HL-60 (cell line): ENCODE data around the gene RFFL.

Experiments
- POLR2AphosphoS5 ChIP-seq: IDR thresholded peaks from 2 replicates; pipeline ENCODE4 v1.6.1; 2012; ENCODE audit warnings: low read depth
- SPI1 ChIP-seq: IDR thresholded peaks from 2 replicates; pipeline ENCODE4 v1.6.1; 2012; ENCODE audit warnings: low read depth, mild to moderate bottlenecking, borderline replicate concordance
- TF ChIP-seq, protein P1 (sequence below): IDR thresholded peaks from 2 replicates; pipeline ENCODE4 v1.6.1; 2012; ENCODE audit warnings: low read depth; ENCODE audit not compliant: insufficient replicate concordance
- TF ChIP-seq, protein P2 (sequence below): IDR thresholded peaks from one replicate; pipeline ENCODE4 v1.5.1; 2011; ENCODE audit warnings: low read length, control low read depth, inconsistent platforms; ENCODE audit not compliant: insufficient read depth

DNA sequence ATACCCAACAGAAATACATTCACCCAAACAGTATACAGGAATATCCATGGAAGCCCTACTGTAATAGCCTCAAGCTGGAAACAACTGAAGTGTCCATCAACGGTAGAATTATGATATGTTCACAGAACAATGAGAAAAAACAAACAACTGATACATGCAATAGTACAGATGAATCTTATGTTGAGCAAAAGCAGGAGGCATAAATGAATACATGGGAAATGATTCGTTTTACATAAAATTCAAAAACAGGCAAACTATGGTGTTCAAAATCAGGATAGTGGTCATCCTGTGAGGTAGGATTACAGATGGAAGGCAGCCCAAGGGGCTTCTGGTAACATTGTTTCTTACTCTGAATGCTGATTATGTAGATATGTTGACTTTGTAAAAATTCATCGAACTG lies 25.1 kb downstream of the RFFL start:
- TF ChIP-seq POLR2AphosphoS5 (no peak), SPI1 (no peak)
- TF ChIP-seq, protein P1, sequence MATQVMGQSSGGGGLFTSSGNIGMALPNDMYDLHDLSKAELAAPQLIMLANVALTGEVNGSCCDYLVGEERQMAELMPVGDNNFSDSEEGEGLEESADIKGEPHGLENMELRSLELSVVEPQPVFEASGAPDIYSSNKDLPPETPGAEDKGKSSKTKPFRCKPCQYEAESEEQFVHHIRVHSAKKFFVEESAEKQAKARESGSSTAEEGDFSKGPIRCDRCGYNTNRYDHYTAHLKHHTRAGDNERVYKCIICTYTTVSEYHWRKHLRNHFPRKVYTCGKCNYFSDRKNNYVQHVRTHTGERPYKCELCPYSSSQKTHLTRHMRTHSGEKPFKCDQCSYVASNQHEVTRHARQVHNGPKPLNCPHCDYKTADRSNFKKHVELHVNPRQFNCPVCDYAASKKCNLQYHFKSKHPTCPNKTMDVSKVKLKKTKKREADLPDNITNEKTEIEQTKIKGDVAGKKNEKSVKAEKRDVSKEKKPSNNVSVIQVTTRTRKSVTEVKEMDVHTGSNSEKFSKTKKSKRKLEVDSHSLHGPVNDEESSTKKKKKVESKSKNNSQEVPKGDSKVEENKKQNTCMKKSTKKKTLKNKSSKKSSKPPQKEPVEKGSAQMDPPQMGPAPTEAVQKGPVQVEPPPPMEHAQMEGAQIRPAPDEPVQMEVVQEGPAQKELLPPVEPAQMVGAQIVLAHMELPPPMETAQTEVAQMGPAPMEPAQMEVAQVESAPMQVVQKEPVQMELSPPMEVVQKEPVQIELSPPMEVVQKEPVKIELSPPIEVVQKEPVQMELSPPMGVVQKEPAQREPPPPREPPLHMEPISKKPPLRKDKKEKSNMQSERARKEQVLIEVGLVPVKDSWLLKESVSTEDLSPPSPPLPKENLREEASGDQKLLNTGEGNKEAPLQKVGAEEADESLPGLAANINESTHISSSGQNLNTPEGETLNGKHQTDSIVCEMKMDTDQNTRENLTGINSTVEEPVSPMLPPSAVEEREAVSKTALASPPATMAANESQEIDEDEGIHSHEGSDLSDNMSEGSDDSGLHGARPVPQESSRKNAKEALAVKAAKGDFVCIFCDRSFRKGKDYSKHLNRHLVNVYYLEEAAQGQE = no peak
- TF ChIP-seq, protein P2, sequence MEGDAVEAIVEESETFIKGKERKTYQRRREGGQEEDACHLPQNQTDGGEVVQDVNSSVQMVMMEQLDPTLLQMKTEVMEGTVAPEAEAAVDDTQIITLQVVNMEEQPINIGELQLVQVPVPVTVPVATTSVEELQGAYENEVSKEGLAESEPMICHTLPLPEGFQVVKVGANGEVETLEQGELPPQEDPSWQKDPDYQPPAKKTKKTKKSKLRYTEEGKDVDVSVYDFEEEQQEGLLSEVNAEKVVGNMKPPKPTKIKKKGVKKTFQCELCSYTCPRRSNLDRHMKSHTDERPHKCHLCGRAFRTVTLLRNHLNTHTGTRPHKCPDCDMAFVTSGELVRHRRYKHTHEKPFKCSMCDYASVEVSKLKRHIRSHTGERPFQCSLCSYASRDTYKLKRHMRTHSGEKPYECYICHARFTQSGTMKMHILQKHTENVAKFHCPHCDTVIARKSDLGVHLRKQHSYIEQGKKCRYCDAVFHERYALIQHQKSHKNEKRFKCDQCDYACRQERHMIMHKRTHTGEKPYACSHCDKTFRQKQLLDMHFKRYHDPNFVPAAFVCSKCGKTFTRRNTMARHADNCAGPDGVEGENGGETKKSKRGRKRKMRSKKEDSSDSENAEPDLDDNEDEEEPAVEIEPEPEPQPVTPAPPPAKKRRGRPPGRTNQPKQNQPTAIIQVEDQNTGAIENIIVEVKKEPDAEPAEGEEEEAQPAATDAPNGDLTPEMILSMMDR = no peak
